ENCODE data around the gene IFT20.

GRCh38 chr17:28295677-28296578 lies 39.3 kb downstream of the IFT20 start:
- TF ChIP-seq CTCF (IDR thresholded peaks at IDR 0.05) (no peak), RAD21 (conservative IDR thresholded peaks at IDR 0.05 in 1 of 2, IDR thresholded peaks at IDR 0.05 in 1 of 2) (no peak), REST (IDR thresholded peaks at IDR 0.05) (no peak)
